ENCODE measurements around the gene TMX2. TPM values are rescaled to one million over a fixed set of nuclear protein-coding genes. Genes with fewer than 3 reads are reported as not detected.

The TMX2 gene
- total and polyA plus RNA-seq, 4 experiments from 2014 or later = 63.6 to 88.5 (median 72.5) TPM

DNA sequence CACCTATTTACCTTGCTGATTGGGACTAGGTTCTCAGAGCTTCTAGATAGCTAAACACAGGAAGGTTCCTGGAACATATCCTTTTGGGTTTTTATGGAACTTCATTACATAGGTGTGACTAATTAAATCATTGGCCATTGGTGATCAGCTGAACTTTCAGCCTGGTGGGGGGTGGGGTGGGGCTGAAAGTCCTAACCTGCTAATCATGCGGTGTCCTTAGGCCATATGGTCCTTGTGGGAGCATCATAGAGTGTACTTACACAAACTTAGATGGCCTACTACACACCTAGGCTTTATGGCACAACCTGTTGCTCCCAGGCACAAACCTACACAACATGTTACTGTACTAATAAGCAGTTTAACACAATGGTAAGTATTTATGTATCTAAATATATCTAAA is 20.3 kb downstream of the TMX2 start:
- Mint-ChIP-seq H3K27me3 (no peaks in the 10 kb centered on the region), H3K4me1 (peaks cover 0 to 12% (median 5%) of the 10 kb centered on the region in 4 donors), H3K36me3 (peaks cover 4 to 24% of the 10 kb centered on the region in 2 donors), H3K9me3 (no peaks in the 10 kb centered on the region), H3K4me3 (no peak overlapping the region), H3K27ac (no peak overlapping the region)
- ChIA-PET POLR2A (ENCODE audit: partially characterized antibody) (interaction anchor here (1.1 kb wide), 1 partner anchor 9 kb away, joined by 4 read pairs; the partner anchor contains the start of gene SELENOH), CTCF (ENCODE audit: partially characterized antibody) (interaction anchor here (1.1 to 1.4 kb wide), 2 partner anchors 14 to 91 kb away, joined by 3 to 4 read pairs; no protein-coding TSS in a partner anchor)
- H3K4me1 ChIP-seq (ENCODE audit: insufficient read depth, low read length) = no peaks in the 10 kb centered on the region
- no peaks in the 10 kb centered on the region for H3K27me3 ChIP-seq (ENCODE audit: insufficient read depth, low read length)
- no peak overlapping the region for H3K27ac ChIP-seq (ENCODE audit: low read depth, low read length)
- H3K36me3 ChIP-seq (ENCODE audit: insufficient read depth, low read length) = no peaks in the 10 kb centered on the region
- intact Hi-C loops (cut with micrococcal nuclease) = no loop called here
- H3K9me3 ChIP-seq (ENCODE audit: control insufficient read depth in 1 of 2, low read length in 2 of 2) = no peaks in the 10 kb centered on the region
- DNase-seq = no peak
- H3K4me3 ChIP-seq (ENCODE audit: low read length in 2 of 2) = no peak overlapping the region

DNA sequence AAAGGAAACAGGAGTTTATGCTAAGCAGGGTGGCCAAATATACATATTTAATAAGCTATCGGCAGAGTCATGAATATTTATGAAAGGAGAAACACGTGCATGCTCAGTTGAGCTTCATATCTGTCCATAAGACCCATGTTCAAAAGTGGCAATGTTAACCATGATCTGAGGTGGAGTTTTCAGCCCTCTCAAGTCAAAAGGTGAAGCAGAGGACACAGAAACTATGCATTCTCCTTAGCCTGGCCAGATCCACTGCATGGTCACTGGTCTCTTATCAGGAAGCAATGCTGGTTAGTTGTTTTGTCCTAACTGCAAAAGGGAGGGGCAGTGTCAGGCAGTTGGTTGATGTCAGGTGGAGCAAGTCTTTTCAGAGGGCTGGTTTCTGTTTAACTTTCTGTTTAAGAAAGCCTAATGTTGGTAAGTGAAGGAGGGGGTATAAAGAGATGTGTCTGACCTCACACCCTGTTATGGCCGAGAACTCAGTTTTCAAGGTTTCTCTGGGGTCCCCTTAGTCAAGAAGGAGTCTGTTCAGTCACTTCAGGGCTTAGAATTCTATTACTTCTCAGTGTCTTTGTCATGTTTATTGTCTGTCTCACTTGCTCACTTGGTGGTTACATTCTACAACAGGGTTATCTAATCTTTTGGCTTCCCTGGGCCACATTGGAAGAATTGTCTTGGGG is 23.4 kb downstream of the TMX2 start:
- H3K9me3 ChIP-seq (ENCODE audit: control insufficient read depth in 1 of 2, low read length in 2 of 2) = no peaks in the 10 kb centered on the region
- POLR2A ChIA-PET (ENCODE audit: partially characterized antibody) = interaction anchor here (1.8 kb wide), 1 partner anchor 24 kb away, joined by 5 read pairs; the partner anchor contains the start of genes MED19 and TMX2
- DNase-seq = no peak
- H3K27ac ChIP-seq (ENCODE audit: low read depth, low read length) = no peak overlapping the region
- peaks cover under 1 to 7% (median 3%) of the 10 kb centered on the region in 4 donors for H3K4me1 Mint-ChIP-seq
- H3K27me3 Mint-ChIP-seq = no peaks in the 10 kb centered on the region
- no peaks in the 10 kb centered on the region for H3K36me3 ChIP-seq (ENCODE audit: insufficient read depth, low read length)
- H3K36me3 Mint-ChIP-seq = peaks cover 10 to 34% of the 10 kb centered on the region in 2 donors
- no peak overlapping the region for H3K4me3 Mint-ChIP-seq
- no peak overlapping the region for H3K4me3 ChIP-seq (ENCODE audit: low read length in 2 of 2)
- intact Hi-C loops (cut with micrococcal nuclease) = no loop called here
- H3K4me1 ChIP-seq (ENCODE audit: insufficient read depth, low read length) = peaks cover 6% of the 10 kb centered on the region
- CTCF ChIA-PET (ENCODE audit: partially characterized antibody) = interaction anchor here (1.4 to 2.4 kb wide), 3 partner anchors 13 to 789 kb away, joined by 4 to 9 read pairs (median 6); no protein-coding TSS in a partner anchor
- no peaks in the 10 kb centered on the region for H3K27me3 ChIP-seq (ENCODE audit: insufficient read depth, low read length)
- H3K27ac Mint-ChIP-seq = peak overlapping the region in 4 of 7 donors; percentile 19 to 55 (median 40)
- no peaks in the 10 kb centered on the region for H3K9me3 Mint-ChIP-seq

DNA sequence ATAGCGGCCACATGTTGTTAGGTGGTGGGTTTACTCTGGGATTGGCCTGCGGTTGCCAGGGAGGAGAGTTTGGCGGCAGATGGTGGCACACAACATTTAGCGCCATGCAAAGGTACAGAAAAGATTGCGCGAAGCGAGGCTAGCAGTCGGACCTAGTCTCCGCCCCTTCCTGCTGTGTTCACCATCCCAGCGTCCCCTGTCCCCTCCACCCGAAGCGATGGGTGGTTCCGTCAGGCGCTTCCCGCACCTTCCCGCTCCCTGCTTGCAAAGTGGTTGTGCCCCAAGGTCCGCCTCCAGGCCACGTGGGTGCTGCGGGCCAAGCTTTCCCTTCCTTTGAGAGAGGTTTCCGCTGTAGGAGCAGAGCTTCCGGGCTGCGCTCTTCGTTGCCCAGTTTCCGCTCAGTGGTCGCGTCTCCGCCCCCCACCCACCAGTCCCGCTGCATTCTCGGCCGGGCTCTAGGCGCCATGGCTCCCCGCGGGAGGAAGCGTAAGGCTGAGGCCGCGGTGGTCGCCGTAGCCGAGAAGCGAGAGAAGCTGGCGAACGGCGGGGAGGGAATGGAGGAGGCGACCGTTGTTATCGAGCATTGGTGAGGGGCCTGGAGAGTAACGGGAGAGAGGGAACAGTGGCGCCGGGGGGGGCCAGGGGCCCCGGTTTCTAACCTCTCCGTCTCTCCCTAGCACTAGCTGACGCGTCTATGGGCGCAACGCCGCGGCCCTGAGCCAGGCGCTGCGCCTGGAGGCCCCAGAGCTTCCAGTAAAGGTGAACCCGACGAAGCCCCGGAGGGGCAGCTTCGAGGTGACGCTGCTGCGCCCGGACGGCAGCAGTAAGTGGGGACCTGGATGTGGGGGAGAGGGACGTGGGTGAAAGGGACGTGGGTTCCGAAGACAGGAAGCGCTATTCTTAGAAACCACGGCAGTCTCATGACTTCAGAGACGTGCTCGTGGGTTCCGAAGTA is 29.0 kb downstream of the TMX2 start, which contains the start of gene SELENOH:
SELENOH (plus strand) TSS at position 360 of the 955 bp plus-strand sequence; CDS start at position 465, 105 bp downstream.
- peaks cover 17% of the 10 kb centered on the region for H3K36me3 ChIP-seq (ENCODE audit: insufficient read depth, low read length)
- peak within 1 kb of the TSS; percentile 82 for H3K27ac ChIP-seq (ENCODE audit: low read depth, low read length)
- DNase-seq = peak; percentile 90 to 96 (median 91)
- H3K9me3 ChIP-seq (ENCODE audit: control insufficient read depth in 1 of 2, low read length in 2 of 2) = no peaks in the 10 kb centered on the region
- Mint-ChIP-seq H3K9me3 (no peaks in the 10 kb centered on the region), H3K4me3 (peak within 1 kb of the TSS; percentile 90 to 100 (median 98)), H3K27me3 (no peaks in the 10 kb centered on the region), H3K4me1 (peaks cover 18 to 36% (median 28%) of the 10 kb centered on the region in 4 donors), H3K36me3 (peaks cover 34 to 66% of the 10 kb centered on the region in 2 donors), H3K27ac (peak within 1 kb of the TSS; percentile 96 to 100 (median 99))
- ChIA-PET POLR2A (ENCODE audit: partially characterized antibody) (interaction anchor here (0.6 to 2.3 kb wide), 31 partner anchors 9 to 1404 kb away, joined by 3 to 29 read pairs (median 5); partner anchors contain the start of genes BTBD18, CLP1, CTNND1 and LPXN), CTCF (ENCODE audit: partially characterized antibody) (interaction anchor here (0.8 to 13.0 kb wide), 6 partner anchors 27 to 248 kb away, joined by 3 to 143 read pairs (median 4); partner anchors contain the start of gene UBE2L6)
- no peaks in the 10 kb centered on the region for H3K27me3 ChIP-seq (ENCODE audit: insufficient read depth, low read length)
- intact Hi-C loops (cut with micrococcal nuclease) = loop anchor here (1.0 to 2.0 kb wide), 9 partner anchors 29 to 838 kb away; partner anchors contain the start of genes CLP1, MED19, SSRP1 and TIMM10
- H3K4me1 ChIP-seq (ENCODE audit: insufficient read depth, low read length) = peaks cover 26% of the 10 kb centered on the region
- peak within 1 kb of the TSS; percentile 77 to 80 for H3K4me3 ChIP-seq (ENCODE audit: low read length in 2 of 2)

DNA sequence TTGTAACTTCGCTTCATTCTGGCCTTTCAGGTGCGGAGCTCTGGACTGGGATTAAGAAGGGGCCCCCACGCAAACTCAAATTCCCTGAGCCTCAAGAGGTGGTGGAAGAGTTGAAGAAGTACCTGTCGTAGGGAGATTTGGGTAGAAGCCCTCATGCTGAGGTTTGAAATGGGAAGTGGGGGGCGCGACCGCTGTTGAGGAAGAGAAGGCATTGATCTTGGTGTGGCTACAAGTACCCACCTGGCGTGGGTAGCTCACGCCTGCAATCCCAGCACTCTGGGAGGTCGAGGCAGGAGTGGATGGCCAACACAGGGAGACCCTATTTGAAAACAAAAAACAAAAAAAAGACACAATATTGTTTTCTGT is 29.7 kb downstream of the TMX2 start:
- Histone ChIP-seq H3K9me3 (ENCODE audit: control insufficient read depth in 1 of 2, low read length in 2 of 2) (no peaks in the 10 kb centered on the region), H3K36me3 (ENCODE audit: insufficient read depth, low read length) (peaks cover 17% of the 10 kb centered on the region), H3K27ac (ENCODE audit: low read depth, low read length) (peak overlapping the region; percentile 82), H3K27me3 (ENCODE audit: insufficient read depth, low read length) (no peaks in the 10 kb centered on the region), H3K4me3 (ENCODE audit: low read length in 2 of 2) (peak overlapping the region; percentile 77 to 80), H3K4me1 (ENCODE audit: insufficient read depth, low read length) (peaks cover 26% of the 10 kb centered on the region)
- no peak for DNase-seq
- ChIA-PET CTCF (ENCODE audit: partially characterized antibody) (interaction anchor here (0.8 to 13.0 kb wide), 5 partner anchors 27 to 228 kb away, joined by 3 to 143 read pairs (median 4); partner anchors contain the start of gene UBE2L6), POLR2A (ENCODE audit: partially characterized antibody) (interaction anchor here (0.8 to 2.3 kb wide), 28 partner anchors 10 to 1403 kb away, joined by 3 to 29 read pairs (median 6); partner anchors contain the start of genes BTBD18, CLP1, CTNND1 and LPXN)
- Mint-ChIP-seq H3K27ac (peak overlapping the region; percentile 96 to 100 (median 99)), H3K36me3 (peaks cover 36 to 67% of the 10 kb centered on the region in 2 donors), H3K9me3 (no peaks in the 10 kb centered on the region), H3K27me3 (no peaks in the 10 kb centered on the region), H3K4me3 (peak overlapping the region; percentile 90 to 100 (median 98)), H3K4me1 (peaks cover 19 to 36% (median 29%) of the 10 kb centered on the region in 4 donors)
- intact Hi-C loops (cut with micrococcal nuclease) = no loop called here

DNA sequence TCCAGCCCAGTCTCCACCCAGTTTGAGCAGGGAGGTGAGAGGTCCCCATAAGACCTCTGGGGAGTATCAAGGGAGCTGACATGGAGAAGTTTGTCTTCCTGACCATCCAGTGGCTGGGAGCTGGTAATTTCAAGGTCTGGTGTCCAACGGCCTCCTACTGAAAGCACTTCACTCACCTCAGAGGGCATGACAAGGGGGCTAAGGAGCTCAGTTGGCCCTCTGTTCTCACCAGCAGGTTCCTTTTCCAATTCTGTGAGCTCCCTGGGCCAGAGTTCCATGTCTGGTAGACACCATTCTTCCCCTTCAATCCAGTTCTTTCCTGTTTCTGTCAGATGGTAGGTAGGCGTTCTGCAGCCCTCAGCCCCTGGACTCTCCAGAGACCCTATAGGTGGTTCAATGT is 32.0 kb downstream of the TMX2 start:
- H3K9me3 ChIP-seq (ENCODE audit: control insufficient read depth in 1 of 2, low read length in 2 of 2) = no peaks in the 10 kb centered on the region
- Mint-ChIP-seq H3K4me1 (peaks cover 21 to 41% (median 31%) of the 10 kb centered on the region in 4 donors), H3K27ac (peak overlapping the region in 5 of 7 donors; percentile 42 to 52 (median 46)), H3K9me3 (no peaks in the 10 kb centered on the region), H3K36me3 (peaks cover 28 to 60% of the 10 kb centered on the region in 2 donors), H3K4me3 (peak overlapping the region in 2 of 8 donors; percentile 30 to 60), H3K27me3 (no peaks in the 10 kb centered on the region)
- no peak for DNase-seq
- POLR2A ChIA-PET (ENCODE audit: partially characterized antibody) = interaction anchor here (1.4 to 1.5 kb wide), 2 partner anchors 32 to 56 kb away, joined by 3 to 6 read pairs; partner anchors contain the start of genes MED19 and TMX2
- intact Hi-C loops (cut with micrococcal nuclease) = no loop called here
- H3K4me1 ChIP-seq (ENCODE audit: insufficient read depth, low read length) = peaks cover 26% of the 10 kb centered on the region
- CTCF ChIA-PET (ENCODE audit: partially characterized antibody) = interaction anchor here (1.0 to 13.0 kb wide), 2 partner anchors 57 to 217 kb away, joined by 4 to 143 read pairs; no protein-coding TSS in a partner anchor
- peaks cover 17% of the 10 kb centered on the region for H3K36me3 ChIP-seq (ENCODE audit: insufficient read depth, low read length)
- H3K27ac ChIP-seq (ENCODE audit: low read depth, low read length) = no peak overlapping the region
- no peak overlapping the region for H3K4me3 ChIP-seq (ENCODE audit: low read length in 2 of 2)
- H3K27me3 ChIP-seq (ENCODE audit: insufficient read depth, low read length) = no peaks in the 10 kb centered on the region

DNA sequence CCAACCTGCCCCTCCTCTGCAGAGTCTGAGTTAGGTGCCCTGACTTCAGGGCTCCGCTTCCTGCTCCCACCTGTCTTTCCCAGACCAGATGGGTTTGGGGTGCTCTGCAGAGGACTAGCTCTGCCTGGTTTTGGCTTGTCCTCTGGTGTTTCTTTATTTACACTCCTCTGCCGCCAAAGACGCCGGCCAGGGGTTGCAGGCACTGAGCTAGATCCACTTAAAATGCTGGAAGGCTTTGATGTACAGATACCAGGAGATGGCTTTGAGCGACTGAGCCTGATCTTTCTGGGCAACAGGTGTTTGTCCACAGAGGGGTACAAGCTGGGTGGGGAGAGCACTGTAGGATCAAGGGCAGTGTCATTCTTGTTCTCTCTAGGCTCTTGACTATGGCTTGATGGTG is 32.8 kb downstream of the TMX2 start:
- peaks cover 21 to 41% (median 31%) of the 10 kb centered on the region in 4 donors for H3K4me1 Mint-ChIP-seq
- intact Hi-C loops (cut with micrococcal nuclease) = no loop called here
- peaks cover 26% of the 10 kb centered on the region for H3K4me1 ChIP-seq (ENCODE audit: insufficient read depth, low read length)

More for the DNA sequence above, 32.8 kb downstream of the TMX2 start:
- POLR2A ChIA-PET (ENCODE audit: partially characterized antibody) = interaction anchor here (0.8 to 2.0 kb wide), 3 partner anchors 33 to 55 kb away, joined by 3 to 4 read pairs (median 3); partner anchors contain the start of gene MED19
- H3K36me3 Mint-ChIP-seq = peaks cover 28 to 58% of the 10 kb centered on the region in 2 donors
- no peak overlapping the region for H3K4me3 Mint-ChIP-seq
- H3K9me3 Mint-ChIP-seq = no peaks in the 10 kb centered on the region
- Histone ChIP-seq H3K27ac (ENCODE audit: low read depth, low read length) (no peak overlapping the region), H3K9me3 (ENCODE audit: control insufficient read depth in 1 of 2, low read length in 2 of 2) (no peaks in the 10 kb centered on the region), H3K4me3 (ENCODE audit: low read length in 2 of 2) (no peak overlapping the region), H3K36me3 (ENCODE audit: insufficient read depth, low read length) (peaks cover 17% of the 10 kb centered on the region), H3K27me3 (ENCODE audit: insufficient read depth, low read length) (no peaks in the 10 kb centered on the region)
- no peaks in the 10 kb centered on the region for H3K27me3 Mint-ChIP-seq
- peak overlapping the region in 6 of 7 donors; percentile 2 to 83 (median 72) for H3K27ac Mint-ChIP-seq
- DNase-seq = no peak
- CTCF ChIA-PET (ENCODE audit: partially characterized antibody) = interaction anchor here (13.0 kb wide), 1 partner anchor 56 kb away, joined by 143 read pairs; no protein-coding TSS in a partner anchor

Measured in CD4-positive, alpha-beta memory T cell (primary cell).